ENCODE results near the gene PITPNC1. TPM values are rescaled to one million over a fixed set of nuclear protein-coding genes. Genes with fewer than 3 reads are reported as not detected.
A peak's percentile ranks its signal among the peaks of the same experiment; 100 is the strongest.
"Not testable (repeated sequence)": the region's sequence is repeated elsewhere in the genome, so short reads cannot be mapped to it uniquely, and the experiment has no call there.

The PITPNC1 gene
- total RNA-seq, 4 donors from 2014 or later: 14.1 to 35.5 (median 31.8) TPM

GRCh38 chr17:67624886-67625656, 248.0 kb downstream of the PITPNC1 start:
- H3K9me3 ChIP-seq: no peaks in the 10 kb centered on the region
- no peaks in the 10 kb centered on the region for H3K27me3 ChIP-seq
- peaks cover 0 to 9% (median 4%) of the 10 kb centered on the region in 4 donors for H3K4me1 ChIP-seq
- peaks cover 0 to 3% (median 0%) of the 10 kb centered on the region in 4 donors for H3K36me3 ChIP-seq
- TF ChIP-seq POLR2AphosphoS5 (IDR thresholded peaks at IDR 0.05) (no peak), POLR2A (IDR thresholded peaks at IDR 0.05; ENCODE audit: low read depth) (no peak), CTCF (IDR thresholded peaks at IDR 0.05) (no peak), EP300 (IDR thresholded peaks at IDR 0.05) (no peak)
- H3K4me3 ChIP-seq: no peak overlapping the region
- DNase-seq (ENCODE audit: extremely low spot score): no peak
- intact Hi-C loops (cut with DNase I): no loop called here
- no peak overlapping the region for H3K27ac ChIP-seq (replicated peaks in 1 of 4)
- 86% methylated on average over 10 of the region's 11 CpGs for WGBS

GRCh38 chr17:67625971-67626370, 248.9 kb downstream of the PITPNC1 start:
- H3K9me3 ChIP-seq: no peaks in the 10 kb centered on the region
- peaks cover 0 to 13% (median 6%) of the 10 kb centered on the region in 4 donors for H3K4me1 ChIP-seq
- no peak overlapping the region for H3K27ac ChIP-seq (replicated peaks in 1 of 4)
- H3K36me3 ChIP-seq: no peaks in the 10 kb centered on the region
- intact Hi-C loops (cut with DNase I): no loop called here
- no peaks in the 10 kb centered on the region for H3K27me3 ChIP-seq
- TF ChIP-seq CTCF (IDR thresholded peaks at IDR 0.05) (no peak), POLR2AphosphoS5 (IDR thresholded peaks at IDR 0.05) (no peak), POLR2A (IDR thresholded peaks at IDR 0.05; ENCODE audit: low read depth) (no peak), EP300 (IDR thresholded peaks at IDR 0.05) (no peak)
- DNase-seq (ENCODE audit: extremely low spot score): no peak
- WGBS: 95% methylated on average over 4 of the region's 4 CpGs
- no peak overlapping the region for H3K4me3 ChIP-seq

GRCh38 chr17:67628580-67629013, 251.5 kb downstream of the PITPNC1 start:
- intact Hi-C loops (cut with DNase I): no loop called here
- Histone ChIP-seq H3K4me1 (peaks cover 0 to 19% (median 10%) of the 10 kb centered on the region in 4 donors), H3K27ac (replicated peaks in 1 of 4) (no peak overlapping the region), H3K9me3 (no peaks in the 10 kb centered on the region), H3K4me3 (no peak overlapping the region), H3K36me3 (peaks cover 0 to 18% (median 10%) of the 10 kb centered on the region in 4 donors), H3K27me3 (no peaks in the 10 kb centered on the region)
- 82% methylated on average over 8 of the region's 8 CpGs for WGBS
- no peak for DNase-seq (ENCODE audit: extremely low spot score)
- no peak for TF ChIP-seq EP300 (IDR thresholded peaks at IDR 0.05)
- TF ChIP-seq POLR2A (IDR thresholded peaks at IDR 0.05; ENCODE audit: low read depth): no peak
- TF ChIP-seq CTCF (IDR thresholded peaks at IDR 0.05): no peak
- no peak for TF ChIP-seq POLR2AphosphoS5 (IDR thresholded peaks at IDR 0.05)

- Histone ChIP-seq H3K4me3 (no peak overlapping the region), H3K4me1 (peaks cover 4 to 32% (median 22%) of the 10 kb centered on the region in 4 donors), H3K9me3 (no peaks in the 10 kb centered on the region), H3K36me3 (peaks cover 0 to 18% (median 10%) of the 10 kb centered on the region in 4 donors), H3K27me3 (no peaks in the 10 kb centered on the region), H3K27ac (replicated peaks in 1 of 4) (peak overlapping the region; percentile 5 to 60 (median 40))
- 26% methylated on average over 4 of the region's 4 CpGs for WGBS
- TF ChIP-seq POLR2A (IDR thresholded peaks at IDR 0.05; ENCODE audit: low read depth) (no peak), EP300 (IDR thresholded peaks at IDR 0.05) (no peak), POLR2AphosphoS5 (IDR thresholded peaks at IDR 0.05) (no peak), CTCF (IDR thresholded peaks at IDR 0.05) (peak; percentile 34 to 48 (median 39))
- intact Hi-C loops (cut with DNase I): loop anchor here (10.0 kb wide), 1 partner anchor 155 kb away; no protein-coding TSS in a partner anchor
- DNase-seq (ENCODE audit: extremely low spot score): no peak
Measured at GRCh38 chr17:67629971-67630320, 252.9 kb downstream of the PITPNC1 start.

- not testable (repeated sequence) for H3K9me3 ChIP-seq; DNase-seq (ENCODE audit: extremely low spot score); H3K4me3 ChIP-seq; H3K27me3 ChIP-seq; H3K27ac ChIP-seq (replicated peaks in 1 of 4)
- peaks cover 4 to 41% (median 31%) of the 10 kb centered on the region in 4 donors for H3K4me1 ChIP-seq
- intact Hi-C loops (cut with DNase I): loop anchor here (10.0 kb wide), 1 partner anchor 156 kb away; no protein-coding TSS in a partner anchor
- WGBS: 97% methylated on average over 7 of the region's 7 CpGs
- peaks cover 0 to 18% (median 10%) of the 10 kb centered on the region in 4 donors for H3K36me3 ChIP-seq
Measured at GRCh38 chr17:67630836-67631235, 253.8 kb downstream of the PITPNC1 start.

Measured in esophagus muscularis mucosa (tissue), 4 donors.